Neural progenitor cell (in vitro differentiated cells): ENCODE results near the gene TUBA8.

Experiments
- CTCF ChIP-seq: fragments of 200-600 bp; sonication (generic); IDR thresholded peaks from 2 replicates; pipeline ENCODE4 v1.5.1; 2017; ENCODE audit warnings: antibody characterized with exemption, mild to moderate bottlenecking
- EZH2 ChIP-seq: fragments of 200-600 bp; sonication (generic); IDR thresholded peaks from 2 replicates; pipeline ENCODE4 v1.6.1; 2017; ENCODE audit warnings: antibody characterized with exemption, mild to moderate bottlenecking, moderate library complexity
- EZH2phosphoT487 ChIP-seq: fragments of 200-600 bp; sonication (generic); IDR thresholded peaks from 2 replicates; pipeline ENCODE4 v1.6.1; 2017; ENCODE audit warnings: antibody characterized with exemption

GRCh38 chr22:18118345-18118915 is 7.8 kb downstream of the TUBA8 start:
- TF ChIP-seq CTCF (no peak), EZH2 (no peak), EZH2phosphoT487 (no peak)
